HG02973 (cell line): ENCODE measurements around the gene SULF2.

Experiments used
- ATAC-seq: cut with Tn5 transposase; IDR thresholded peaks from one replicate; pipeline ENCODE4 v1.9.1; 2021; ENCODE audit warnings: moderate library complexity; ENCODE audit not compliant: unreplicated experiment

The SULF2 gene

GRCh38 chr20:47784599-47785310 lies 526 bp downstream of the SULF2 start:
- ATAC-seq = no peak

- ATAC-seq = no peak
Observed at GRCh38 chr20:47783828-47784598, 1.3 kb downstream of the SULF2 start.

GRCh38 chr20:47782920-47783552 lies 2.2 kb downstream of the SULF2 start:
- no peak for ATAC-seq

- no peak for ATAC-seq
Observed at GRCh38 chr20:47782076-47782475, 3.2 kb downstream of the SULF2 start.

GRCh38 chr20:47781632-47782031 lies 3.6 kb downstream of the SULF2 start:
- ATAC-seq = no peak

GRCh38 chr20:47780720-47781389 lies 4.4 kb downstream of the SULF2 start:
- no peak for ATAC-seq

GRCh38 chr20:47778398-47779354 lies 6.6 kb downstream of the SULF2 start:
- ATAC-seq = no peak

- ATAC-seq = no peak
Observed at GRCh38 chr20:47777220-47777619, 8.1 kb downstream of the SULF2 start.

GRCh38 chr20:47776639-47777038 lies 8.6 kb downstream of the SULF2 start:
- ATAC-seq = no peak

GRCh38 chr20:47775841-47776240 lies 9.4 kb downstream of the SULF2 start:
- no peak for ATAC-seq

- no peak for ATAC-seq
Observed at GRCh38 chr20:47775039-47775438, 10.2 kb downstream of the SULF2 start.

GRCh38 chr20:47774131-47774777 lies 11.0 kb downstream of the SULF2 start:
- ATAC-seq = no peak

- no peak for ATAC-seq
Observed at GRCh38 chr20:47773371-47773786, 11.9 kb downstream of the SULF2 start.

- no peak for ATAC-seq
Observed at GRCh38 chr20:47770935-47771334, 14.3 kb downstream of the SULF2 start.

- ATAC-seq = no peak
Observed at GRCh38 chr20:47768016-47768824, 17.1 kb downstream of the SULF2 start.

GRCh38 chr20:47765691-47766594 lies 19.3 kb downstream of the SULF2 start:
- ATAC-seq = no peak

- no peak for ATAC-seq
Observed at GRCh38 chr20:47765271-47765670, 20.0 kb downstream of the SULF2 start.
